HG03280 (cell line): Measurements from ENCODE around the gene APOC4.
"Not testable (repeated sequence)": the region's sequence is repeated elsewhere in the genome, so short reads cannot be mapped to it uniquely, and the experiment has no call there.

Experiments used
- ATAC-seq: cut with Tn5 transposase; IDR thresholded peaks from one replicate; pipeline ENCODE4 v1.9.1; 2021; ENCODE audit warnings: mild to moderate bottlenecking, moderate library complexity; ENCODE audit not compliant: unreplicated experiment

Gene APOC4, protein sequence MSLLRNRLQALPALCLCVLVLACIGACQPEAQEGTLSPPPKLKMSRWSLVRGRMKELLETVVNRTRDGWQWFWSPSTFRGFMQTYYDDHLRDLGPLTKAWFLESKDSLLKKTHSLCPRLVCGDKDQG

DNA sequence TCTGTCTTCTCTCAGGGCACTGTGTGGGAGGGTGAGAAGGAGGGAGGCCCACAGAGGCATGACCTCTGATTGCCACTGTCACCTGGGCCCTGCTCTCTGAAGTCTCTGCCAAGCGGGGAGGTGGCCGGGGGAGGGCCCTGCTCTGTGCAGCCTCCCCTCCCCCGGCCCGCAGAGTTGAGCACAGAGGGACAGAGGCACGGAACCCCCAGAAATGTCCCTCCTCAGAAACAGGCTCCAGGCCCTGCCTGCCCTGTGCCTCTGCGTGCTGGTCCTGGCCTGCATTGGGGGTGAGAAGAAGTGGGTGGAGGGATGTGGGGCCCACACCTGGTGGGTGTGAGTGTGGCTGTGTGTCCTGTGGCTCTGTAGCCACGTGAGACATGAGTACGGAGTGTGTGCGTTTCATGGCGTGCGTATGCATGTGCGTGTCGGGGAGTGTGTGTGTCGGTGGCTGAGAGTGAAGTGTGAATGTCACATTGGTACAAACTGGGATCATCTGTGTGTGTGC, at the start of gene APOC4:
TSS of gene APOC4 (plus strand) at position 171 of the 505 bp plus-strand sequence. CDS start at position 212, 41 bp downstream.
- ATAC-seq, result no peak

DNA sequence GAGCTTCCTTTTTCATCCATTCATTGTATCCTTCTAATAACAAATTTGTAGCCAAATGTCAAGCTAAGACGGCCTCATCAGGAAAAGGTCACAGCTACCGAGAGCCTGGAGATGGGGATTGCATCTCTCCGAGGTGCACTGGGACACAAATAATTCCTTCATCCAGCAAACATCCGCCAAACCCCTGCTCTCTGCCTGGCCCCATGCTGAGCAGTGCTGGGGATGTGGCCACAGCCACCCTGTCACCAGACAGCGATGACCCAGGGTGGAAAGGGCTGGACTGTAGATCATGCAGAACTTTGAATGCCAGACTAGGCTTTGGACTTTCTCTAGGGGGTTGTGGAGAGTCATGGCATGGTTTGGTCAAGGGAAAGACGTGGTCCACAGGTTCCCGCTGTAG, 49.1 kb upstream of the APOC4 start:
- no peak for ATAC-seq

DNA sequence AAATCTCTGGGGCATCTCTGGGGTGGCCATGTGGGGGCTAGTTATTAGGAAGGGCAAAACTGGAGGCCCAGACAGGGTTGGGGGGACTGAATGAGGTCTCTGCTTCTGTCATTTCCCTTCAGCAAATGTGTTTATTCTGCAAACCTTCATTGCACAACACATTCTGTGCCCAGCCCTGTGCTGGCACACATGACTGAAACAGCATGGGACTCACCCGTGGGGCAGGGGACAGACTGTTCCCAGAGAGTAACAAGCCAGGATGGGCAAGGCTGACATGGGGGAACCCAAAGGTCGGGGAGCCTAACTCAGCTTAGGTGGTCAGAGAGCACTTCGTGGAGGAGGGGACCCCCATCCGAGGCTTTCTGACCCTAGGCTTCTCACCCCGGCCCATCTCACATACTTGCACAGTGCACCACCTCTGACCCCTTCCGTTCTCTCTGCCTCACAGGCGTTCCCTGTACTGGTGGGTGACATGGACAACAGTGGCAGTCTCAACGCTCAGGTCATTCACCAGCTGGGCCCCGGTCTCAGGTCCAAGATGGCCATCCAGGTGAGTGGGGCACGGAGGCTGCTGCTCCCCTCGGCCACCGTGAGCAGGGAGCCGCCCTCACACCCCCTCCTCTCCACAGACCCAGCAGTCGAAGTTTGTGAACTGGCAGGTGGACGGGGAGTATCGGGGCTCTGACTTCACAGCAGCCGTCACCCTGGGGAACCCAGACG, 48.5 kb upstream of the APOC4 start:
- no peak for ATAC-seq

DNA sequence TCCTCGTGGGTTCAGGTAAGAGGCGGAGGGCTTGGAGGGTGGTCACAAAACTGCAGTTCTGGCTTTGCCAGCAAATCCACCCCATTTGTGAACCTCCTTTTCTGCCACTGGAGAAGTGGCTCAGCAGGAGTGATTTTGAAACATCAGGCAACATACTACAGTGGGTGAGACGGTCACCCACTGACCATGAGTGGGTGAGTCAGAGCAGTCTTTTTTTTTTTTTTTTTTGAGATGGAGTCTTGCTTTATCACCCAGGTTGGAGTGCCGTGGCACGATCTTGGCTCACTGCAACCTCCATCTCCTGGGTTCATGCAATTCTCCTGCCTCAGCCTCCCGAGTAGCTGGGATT, 48.0 kb upstream of the APOC4 start:
- ATAC-seq, result no peak

DNA sequence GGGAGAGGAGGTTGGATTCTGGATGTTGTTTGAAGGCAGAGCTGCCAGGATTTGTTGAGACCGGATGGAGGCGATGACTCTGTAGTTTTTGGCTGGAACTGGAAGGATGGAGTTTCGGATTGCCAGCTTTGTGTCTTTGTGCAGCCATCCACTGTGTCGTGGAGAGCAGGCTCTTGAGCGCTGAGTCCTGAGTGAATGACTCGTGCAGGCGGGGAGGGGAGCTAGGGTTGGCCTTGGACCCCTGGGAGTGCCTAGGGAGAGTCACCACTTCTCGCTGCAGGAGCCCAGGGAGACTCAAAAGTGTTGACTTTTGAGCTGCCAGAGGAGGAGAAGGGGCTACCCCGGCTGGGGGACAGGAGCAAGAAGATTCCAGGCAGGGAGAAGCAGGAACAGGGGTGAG, 47.1 kb upstream of the APOC4 start:
- ATAC-seq, result no peak

DNA sequence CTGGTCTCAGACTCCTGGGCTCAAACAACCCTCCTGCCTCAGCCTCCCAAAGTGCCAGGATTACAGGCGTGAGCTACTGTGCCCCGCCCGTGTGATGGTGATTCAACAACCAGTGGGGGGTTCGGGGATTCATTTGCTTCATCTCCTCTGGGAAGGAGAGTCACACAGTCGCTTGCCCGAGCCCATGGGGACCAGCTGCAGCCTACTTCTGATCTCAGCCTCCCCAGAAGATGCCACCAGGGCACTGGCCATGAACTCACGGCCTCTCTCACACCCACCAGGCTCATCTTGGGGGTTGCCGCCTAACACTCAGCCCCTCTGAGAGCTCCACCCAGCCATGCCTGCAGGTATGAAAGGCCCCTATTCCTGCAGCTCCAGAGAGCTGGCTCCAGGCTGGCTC, 44.2 kb upstream of the APOC4 start:
- ATAC-seq, result no peak

DNA sequence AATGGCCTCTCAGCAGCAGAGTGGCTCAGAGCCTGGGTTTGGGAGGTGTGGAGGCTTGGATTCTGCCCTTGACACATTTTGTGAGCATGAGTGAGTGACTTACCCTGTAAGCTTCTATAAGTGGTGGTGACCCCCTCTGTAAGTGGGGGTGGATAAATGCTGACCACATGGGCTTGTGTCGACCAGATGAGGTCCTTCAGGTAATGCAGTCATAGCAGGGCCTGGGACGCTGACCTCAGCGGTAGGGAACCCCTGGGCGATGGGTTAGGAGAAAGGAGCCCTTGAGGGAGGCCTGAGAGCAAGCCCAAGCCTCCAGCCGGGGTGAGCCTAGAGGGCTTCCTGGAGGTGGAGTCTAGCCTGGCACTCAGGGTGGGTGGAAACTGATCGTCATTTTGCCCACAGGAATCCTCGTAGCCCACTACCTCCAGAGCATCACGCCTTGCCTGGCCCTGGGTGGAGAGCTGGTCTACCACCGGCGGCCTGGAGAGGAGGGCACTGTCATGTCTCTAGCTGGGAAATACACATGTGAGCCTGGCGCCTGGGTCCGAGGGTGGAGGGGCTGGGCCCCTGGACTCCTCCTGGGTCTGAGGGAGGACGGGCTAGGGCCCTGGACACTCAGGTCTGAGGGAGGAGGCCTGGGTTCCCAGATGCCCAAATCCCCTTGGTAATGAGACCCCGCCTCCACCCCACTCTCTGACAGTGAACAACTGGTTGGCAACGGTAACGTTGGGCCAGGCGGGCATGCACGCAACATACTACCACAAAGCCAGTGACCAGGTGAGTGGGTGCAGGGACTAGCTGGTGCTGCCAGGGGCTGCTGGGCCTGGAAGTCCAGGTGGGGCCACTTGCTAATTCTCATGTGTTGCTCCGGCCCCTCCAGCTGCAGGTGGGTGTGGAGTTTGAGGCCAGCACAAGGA, 41.5 kb upstream of the APOC4 start:
- ATAC-seq, result no peak

DNA sequence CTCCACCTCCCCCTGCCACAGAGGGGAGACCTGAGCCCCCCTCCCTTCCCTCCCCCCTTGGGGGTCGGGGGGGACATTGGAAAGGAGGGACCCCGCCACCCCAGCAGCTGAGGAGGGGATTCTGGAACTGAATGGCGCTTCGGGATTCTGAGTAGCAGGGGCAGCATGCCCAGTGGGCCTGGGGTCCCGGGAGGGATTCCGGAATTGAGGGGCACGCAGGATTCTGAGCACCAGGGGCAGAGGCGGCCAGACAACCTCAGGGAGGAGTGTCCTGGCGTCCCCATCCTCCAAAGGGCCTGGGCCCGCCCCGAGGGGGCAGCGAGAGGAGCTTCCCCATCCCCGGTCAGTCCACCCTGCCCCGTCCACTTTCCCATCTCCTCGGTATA, 38.8 kb upstream of the APOC4 start:
- no peak for ATAC-seq

DNA sequence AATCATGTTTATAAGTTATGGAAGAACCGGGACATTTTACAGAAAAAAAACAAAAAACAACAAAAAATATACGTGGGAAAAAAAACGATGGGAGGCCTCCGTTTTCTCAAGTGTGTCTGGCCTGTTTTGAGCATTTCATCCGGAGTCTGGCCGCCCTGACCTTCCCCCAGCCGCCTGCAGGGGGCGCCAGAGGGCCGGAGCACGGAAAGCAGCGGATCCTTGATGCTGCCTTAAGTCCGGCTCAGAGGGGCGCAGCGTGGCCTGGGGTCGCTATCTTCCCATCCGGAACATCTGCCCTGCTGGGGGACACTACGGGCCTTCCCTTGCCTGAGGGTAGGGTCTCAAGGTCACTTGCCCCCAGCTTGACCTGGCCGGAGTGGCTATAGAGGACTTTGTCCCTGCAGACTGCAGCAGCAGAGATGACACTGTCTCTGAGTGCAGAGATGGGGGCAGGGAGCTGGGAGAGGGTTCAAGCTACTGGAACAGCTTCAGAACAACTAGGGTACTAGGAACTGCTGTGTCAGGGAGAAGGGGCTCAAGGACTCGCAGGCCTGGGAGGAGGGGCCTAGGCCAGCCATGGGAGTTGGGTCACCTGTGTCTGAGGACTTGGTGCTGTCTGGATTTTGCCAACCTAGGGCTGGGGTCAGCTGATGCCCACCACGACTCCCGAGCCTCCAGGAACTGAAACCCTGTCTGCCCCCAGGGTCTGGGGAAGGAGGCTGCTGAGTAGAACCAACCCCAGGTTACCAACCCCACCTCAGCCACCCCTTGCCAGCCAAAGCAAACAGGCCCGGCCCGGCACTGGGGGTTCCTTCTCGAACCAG, 38.2 kb upstream of the APOC4 start:
- no peak for ATAC-seq

DNA sequence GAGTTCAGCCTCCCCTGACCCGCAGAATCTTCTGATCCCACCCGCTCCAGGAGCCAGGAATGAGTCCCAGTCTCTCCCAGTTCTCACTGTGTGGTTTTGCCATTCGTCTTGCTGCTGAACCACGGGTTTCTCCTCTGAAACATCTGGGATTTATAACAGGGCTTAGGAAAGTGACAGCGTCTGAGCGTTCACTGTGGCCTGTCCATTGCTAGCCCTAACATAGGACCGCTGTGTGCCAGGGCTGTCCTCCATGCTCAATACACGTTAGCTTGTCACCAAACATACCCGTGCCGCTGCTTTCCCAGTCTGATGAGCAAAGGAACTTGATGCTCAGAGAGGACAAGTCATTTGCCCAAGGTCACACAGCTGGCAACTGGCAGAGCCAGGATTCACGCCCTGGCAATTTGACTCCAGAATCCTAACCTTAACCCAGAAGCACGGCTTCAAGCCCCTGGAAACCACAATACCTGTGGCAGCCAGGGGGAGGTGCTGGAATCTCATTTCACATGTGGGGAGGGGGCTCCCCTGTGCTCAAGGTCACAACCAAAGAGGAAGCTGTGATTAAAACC, 37.5 kb upstream of the APOC4 start:
- ATAC-seq, result no peak

DNA sequence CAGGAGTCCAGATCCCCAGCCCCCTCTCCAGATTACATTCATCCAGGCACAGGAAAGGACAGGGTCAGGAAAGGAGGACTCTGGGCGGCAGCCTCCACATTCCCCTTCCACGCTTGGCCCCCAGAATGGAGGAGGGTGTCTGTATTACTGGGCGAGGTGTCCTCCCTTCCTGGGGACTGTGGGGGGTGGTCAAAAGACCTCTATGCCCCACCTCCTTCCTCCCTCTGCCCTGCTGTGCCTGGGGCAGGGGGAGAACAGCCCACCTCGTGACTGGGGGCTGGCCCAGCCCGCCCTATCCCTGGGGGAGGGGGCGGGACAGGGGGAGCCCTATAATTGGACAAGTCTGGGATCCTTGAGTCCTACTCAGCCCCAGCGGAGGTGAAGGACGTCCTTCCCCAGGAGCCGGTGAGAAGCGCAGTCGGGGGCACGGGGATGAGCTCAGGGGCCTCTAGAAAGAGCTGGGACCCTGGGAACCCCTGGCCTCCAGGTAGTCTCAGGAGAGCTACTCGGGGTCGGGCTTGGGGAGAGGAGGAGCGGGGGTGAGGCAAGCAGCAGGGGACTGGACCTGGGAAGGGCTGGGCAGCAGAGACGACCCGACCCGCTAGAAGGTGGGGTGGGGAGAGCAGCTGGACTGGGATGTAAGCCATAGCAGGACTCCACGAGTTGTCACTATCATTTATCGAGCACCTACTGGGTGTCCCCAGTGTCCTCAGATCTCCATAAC, 36.4 kb upstream of the APOC4 start, which contains the start of gene APOE:
TSS of gene APOE (plus strand) at position 360 of the 724 bp plus-strand sequence. CDS start 829 bp downstream, outside the sequence.
- no peak for ATAC-seq

DNA sequence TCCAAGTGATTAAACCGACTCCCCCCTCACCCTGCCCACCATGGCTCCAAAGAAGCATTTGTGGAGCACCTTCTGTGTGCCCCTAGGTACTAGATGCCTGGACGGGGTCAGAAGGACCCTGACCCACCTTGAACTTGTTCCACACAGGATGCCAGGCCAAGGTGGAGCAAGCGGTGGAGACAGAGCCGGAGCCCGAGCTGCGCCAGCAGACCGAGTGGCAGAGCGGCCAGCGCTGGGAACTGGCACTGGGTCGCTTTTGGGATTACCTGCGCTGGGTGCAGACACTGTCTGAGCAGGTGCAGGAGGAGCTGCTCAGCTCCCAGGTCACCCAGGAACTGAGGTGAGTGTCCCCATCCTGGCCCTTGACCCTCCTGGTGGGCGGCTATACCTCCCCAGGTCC, 34.4 kb upstream of the APOC4 start:
- ATAC-seq, result no peak

DNA sequence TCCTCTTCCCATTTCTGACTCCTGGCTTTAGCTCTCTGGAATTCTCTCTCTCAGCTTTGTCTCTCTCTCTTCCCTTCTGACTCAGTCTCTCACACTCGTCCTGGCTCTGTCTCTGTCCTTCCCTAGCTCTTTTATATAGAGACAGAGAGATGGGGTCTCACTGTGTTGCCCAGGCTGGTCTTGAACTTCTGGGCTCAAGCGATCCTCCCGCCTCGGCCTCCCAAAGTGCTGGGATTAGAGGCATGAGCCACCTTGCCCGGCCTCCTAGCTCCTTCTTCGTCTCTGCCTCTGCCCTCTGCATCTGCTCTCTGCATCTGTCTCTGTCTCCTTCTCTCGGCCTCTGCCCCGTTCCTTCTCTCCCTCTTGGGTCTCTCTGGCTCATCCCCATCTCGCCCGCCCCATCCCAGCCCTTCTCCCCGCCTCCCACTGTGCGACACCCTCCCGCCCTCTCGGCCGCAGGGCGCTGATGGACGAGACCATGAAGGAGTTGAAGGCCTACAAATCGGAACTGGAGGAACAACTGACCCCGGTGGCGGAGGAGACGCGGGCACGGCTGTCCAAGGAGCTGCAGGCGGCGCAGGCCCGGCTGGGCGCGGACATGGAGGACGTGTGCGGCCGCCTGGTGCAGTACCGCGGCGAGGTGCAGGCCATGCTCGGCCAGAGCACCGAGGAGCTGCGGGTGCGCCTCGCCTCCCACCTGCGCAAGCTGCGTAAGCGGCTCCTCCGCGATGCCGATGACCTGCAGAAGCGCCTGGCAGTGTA, 33.8 kb upstream of the APOC4 start:
- no peak for ATAC-seq

DNA sequence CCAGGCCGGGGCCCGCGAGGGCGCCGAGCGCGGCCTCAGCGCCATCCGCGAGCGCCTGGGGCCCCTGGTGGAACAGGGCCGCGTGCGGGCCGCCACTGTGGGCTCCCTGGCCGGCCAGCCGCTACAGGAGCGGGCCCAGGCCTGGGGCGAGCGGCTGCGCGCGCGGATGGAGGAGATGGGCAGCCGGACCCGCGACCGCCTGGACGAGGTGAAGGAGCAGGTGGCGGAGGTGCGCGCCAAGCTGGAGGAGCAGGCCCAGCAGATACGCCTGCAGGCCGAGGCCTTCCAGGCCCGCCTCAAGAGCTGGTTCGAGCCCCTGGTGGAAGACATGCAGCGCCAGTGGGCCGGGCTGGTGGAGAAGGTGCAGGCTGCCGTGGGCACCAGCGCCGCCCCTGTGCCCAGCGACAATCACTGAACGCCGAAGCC, 33.2 kb upstream of the APOC4 start:
- no peak for ATAC-seq

DNA sequence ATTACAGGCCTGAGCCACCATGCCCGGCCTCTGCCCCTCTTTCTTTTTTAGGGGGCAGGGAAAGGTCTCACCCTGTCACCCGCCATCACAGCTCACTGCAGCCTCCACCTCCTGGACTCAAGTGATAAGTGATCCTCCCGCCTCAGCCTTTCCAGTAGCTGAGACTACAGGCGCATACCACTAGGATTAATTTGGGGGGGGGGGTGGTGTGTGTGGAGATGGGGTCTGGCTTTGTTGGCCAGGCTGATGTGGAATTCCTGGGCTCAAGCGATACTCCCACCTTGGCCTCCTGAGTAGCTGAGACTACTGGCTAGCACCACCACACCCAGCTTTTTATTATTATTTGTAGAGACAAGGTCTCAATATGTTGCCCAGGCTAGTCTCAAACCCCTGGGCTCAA, 32.3 kb upstream of the APOC4 start:
- ATAC-seq, result no peak

DNA sequence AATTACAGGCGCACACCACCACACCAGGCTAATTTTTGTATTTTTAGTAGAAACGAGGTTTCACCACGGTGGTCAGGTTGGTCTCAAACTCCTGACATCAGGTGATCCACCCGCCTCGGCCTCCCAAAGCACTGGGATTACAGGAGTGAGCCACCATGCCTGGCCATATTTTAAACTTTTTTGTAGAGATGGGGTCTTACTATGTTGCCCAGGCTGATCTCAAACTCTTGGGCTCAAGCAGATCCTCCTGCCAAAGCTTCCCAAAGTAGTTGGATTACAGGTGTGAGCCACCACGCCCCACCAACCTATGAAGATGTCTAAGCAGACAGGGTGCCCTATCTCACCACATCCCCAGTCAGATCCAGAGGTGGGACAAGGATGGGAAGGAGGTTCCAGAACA, 30.1 kb upstream of the APOC4 start:
- not testable (repeated sequence) for ATAC-seq

DNA sequence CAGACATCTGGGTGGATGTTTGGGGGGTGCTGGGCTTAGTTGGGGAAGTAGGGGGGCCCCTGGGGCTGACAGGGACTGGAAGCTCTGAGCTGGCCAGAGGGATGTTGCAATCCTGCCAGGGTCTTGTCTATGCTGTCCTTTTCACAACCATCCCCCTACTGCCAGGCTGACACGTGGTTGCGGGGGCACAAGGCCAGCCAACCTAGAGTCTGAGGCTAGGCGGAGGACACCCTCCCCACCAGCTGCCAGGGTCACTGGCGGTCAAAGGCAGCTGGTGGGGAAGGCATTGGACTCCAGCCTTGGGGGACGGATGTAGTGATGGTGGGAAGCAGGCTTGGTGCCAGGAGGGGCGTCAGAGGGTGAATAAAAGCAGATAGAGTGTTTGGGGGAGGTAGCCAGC, 29.2 kb upstream of the APOC4 start:
- ATAC-seq, result no peak

DNA sequence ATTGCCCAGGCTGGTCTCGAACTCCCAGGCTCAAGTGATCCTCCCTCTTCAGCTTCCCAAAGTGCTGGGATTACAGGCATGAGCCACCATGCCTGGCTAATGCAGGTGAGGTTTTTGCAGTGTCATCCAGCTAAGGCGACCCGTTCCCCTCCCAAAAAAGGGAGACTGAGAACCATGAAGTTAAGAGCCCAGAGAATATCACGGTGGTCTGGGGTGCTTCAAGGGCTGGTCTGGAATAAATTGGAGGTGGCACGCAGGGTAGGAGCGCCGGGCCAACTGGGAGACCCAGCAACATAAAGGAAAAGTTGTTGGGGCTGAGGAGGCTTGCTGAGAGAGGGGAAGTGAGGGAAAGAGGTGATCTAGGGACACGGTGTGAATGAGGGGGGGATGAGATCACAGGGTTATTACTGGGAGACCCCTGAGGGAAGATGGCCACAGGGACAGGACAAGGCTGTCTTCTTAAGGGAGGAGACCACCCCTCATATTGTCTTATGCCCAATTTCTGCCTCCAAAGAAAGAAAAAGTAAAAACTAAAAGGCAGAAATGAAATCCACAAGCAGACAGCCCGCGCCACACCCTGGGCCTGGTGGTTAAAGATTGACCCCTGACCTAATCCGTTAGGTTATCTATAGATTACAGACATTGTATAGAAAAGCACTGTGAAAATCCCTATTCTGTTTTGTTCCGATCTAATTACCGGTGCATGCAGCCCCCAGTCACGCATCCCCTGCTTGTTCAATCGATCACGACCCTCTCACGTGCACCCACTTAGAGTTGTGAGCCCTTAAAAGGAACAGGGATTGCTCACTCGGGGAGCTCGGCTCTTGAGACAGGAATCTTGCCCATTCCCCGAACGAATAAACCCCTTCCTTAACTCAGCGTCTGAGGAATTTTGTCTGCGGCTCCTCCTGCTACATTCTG, 28.3 kb upstream of the APOC4 start:
- ATAC-seq, result not testable (repeated sequence)
